HepG2 (cell line): ENCODE data around the gene MTMR3.

Experiments used
- EZH2 ChIP-seq: conservative IDR thresholded peaks from 2 replicates; pipeline ENCODE4 v1.6.1; 2012; ENCODE audit warnings: mild to moderate bottlenecking, low read depth, low read length, moderate library complexity
- PCBP2 ChIP-seq: fragments of 200-400 bp; formaldehyde crosslinking; optimal IDR thresholded peaks from 2 replicates; pipeline ENCODE3; 2018; ENCODE audit warnings: low read length, low read depth; ENCODE audit not compliant: poor library complexity, severe bottlenecking
- POLR2A ChIP-seq, 2 experiments: IDR thresholded peaks; 2 replicates each; pipeline ENCODE4 v1.6.1; 2011; ENCODE audit warnings: low read depth in 2 of 2, low read length in 2 of 2, mild to moderate bottlenecking in 1 of 2, moderate library complexity in 1 of 2; ENCODE audit not compliant: insufficient read depth in 1 of 2
- SIN3A ChIP-seq: IDR thresholded peaks from 2 replicates; pipeline ENCODE4 v1.6.1; 2011; ENCODE audit warnings: low read depth, mild to moderate bottlenecking, control low read depth, low read length, borderline replicate concordance
- ZNF24 ChIP-seq: fragments of 450-650 bp; IDR thresholded peaks from 2 replicates; pipeline ENCODE4 v1.6.1; 2017; ENCODE audit warnings: antibody characterized with exemption, mild to moderate bottlenecking
- TF ChIP-seq, protein P1 (sequence below): sonication (generic); formaldehyde crosslinking; IDR thresholded peaks from 2 replicates; pipeline ENCODE4 v1.5.0; 2020; ENCODE audit warnings: mild to moderate bottlenecking, missing genetic modification reagents, moderate library complexity
- TF ChIP-seq, protein P2 (sequence below): sonication (generic); formaldehyde crosslinking; IDR thresholded peaks from 2 replicates; pipeline ENCODE4 v1.8.0; 2022; ENCODE audit warnings: missing genetic modification reagents, low read depth, mild to moderate bottlenecking, borderline replicate concordance

DNA sequence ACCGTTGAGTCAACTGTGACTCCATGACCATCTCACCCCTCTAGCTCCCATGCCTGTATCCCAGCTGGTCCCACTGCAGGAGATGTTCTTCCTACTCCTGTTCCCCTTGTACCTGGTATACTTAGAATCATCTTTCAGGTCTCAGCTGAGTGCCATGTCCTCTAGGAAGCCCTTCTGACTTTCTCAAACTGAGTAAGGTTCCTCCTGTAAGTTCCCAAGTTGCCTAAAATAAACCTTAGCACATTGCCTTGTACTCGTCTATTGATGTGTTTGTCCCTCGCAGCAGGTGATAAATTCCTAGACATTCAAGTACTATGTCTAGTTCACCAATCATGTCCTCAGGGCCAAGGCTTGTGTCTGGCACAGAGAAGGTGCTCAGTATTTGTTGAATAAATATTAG is 26.5 kb upstream of the MTMR3 start:
- TF ChIP-seq POLR2A (IDR thresholded peaks at IDR 0.05; ENCODE audit: insufficient read depth in 1 of 2, low read depth in 2 of 2, low read length in 2 of 2) (no peak), SIN3A (no peak), ZNF24 (no peak), PCBP2 (no peak), EZH2 (no peak)
- TF ChIP-seq, protein P1, sequence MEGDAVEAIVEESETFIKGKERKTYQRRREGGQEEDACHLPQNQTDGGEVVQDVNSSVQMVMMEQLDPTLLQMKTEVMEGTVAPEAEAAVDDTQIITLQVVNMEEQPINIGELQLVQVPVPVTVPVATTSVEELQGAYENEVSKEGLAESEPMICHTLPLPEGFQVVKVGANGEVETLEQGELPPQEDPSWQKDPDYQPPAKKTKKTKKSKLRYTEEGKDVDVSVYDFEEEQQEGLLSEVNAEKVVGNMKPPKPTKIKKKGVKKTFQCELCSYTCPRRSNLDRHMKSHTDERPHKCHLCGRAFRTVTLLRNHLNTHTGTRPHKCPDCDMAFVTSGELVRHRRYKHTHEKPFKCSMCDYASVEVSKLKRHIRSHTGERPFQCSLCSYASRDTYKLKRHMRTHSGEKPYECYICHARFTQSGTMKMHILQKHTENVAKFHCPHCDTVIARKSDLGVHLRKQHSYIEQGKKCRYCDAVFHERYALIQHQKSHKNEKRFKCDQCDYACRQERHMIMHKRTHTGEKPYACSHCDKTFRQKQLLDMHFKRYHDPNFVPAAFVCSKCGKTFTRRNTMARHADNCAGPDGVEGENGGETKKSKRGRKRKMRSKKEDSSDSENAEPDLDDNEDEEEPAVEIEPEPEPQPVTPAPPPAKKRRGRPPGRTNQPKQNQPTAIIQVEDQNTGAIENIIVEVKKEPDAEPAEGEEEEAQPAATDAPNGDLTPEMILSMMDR (CRISPR knock-in tag), result no peak
- TF ChIP-seq, protein P2, sequence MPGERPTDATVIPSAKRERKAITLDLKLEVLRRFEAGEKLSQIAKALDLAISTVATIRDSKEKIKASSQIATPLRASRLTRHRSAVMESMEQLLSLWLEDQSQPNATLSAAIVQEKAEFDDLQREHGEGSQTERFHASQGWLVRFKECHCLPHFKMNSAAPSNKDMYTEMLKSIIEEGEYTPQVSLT (CRISPR knock-in tag), result no peak
